GM10248 (cell line): ENCODE measurements around the gene MPPED2.
"Not testable (repeated sequence)": the region's sequence is repeated elsewhere in the genome, so short reads cannot be mapped to it uniquely, and the experiment has no call there.

Experiments used
- CTCF ChIA-PET: fragments of 300-600 bp; sonication (Branson Sonifier 250); formaldehyde crosslinking; extraction: SDS; loops from one replicate; lab custom pipeline; 2021; ENCODE audit warnings: antibody characterized with exemption; lab: Yijun Ruan, JAX
- POLR2A ChIA-PET: fragments of 350-650 bp; sonication (Branson Sonifier 250); formaldehyde crosslinking; extraction: SDS; loops from one replicate; lab custom pipeline; 2020; ENCODE audit warnings: antibody characterized with exemption; lab: Yijun Ruan, JAX
- DNase-seq: peaks from one replicate; pipeline ENCODE4 v3.0.0; 2012; ENCODE audit errors: extremely low spot score
- TF ChIP-seq, protein P1 (sequence below): IDR thresholded peaks from 2 replicates; pipeline ENCODE4 v1.5.1; 2012; ENCODE audit warnings: mild to moderate bottlenecking, low read depth; ENCODE audit errors: extremely low read depth, missing control alignments, control extremely low read depth

MPPED2 gene

DNA sequence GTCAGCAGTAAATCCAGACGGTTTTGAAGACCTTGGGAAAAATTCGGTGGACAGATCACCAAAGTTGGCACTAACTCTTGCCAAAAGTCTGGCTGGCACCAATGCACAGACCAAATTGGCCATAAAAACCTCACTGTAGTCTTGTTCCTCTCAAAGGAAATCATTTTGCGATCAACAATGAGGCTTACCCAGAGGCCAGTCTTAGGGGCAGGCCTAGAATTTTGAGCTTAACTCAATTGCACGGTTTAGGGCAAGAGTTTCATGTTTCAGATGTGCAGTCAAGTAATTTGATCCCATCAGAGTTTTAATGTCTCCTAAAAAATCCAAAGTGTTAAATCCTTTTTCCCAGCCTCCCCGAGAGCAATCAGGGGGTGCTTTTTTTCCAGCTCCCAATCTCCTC lies 19.0 kb downstream of the MPPED2 start:
- DNase-seq, result no peak
- TF ChIP-seq, protein P1, sequence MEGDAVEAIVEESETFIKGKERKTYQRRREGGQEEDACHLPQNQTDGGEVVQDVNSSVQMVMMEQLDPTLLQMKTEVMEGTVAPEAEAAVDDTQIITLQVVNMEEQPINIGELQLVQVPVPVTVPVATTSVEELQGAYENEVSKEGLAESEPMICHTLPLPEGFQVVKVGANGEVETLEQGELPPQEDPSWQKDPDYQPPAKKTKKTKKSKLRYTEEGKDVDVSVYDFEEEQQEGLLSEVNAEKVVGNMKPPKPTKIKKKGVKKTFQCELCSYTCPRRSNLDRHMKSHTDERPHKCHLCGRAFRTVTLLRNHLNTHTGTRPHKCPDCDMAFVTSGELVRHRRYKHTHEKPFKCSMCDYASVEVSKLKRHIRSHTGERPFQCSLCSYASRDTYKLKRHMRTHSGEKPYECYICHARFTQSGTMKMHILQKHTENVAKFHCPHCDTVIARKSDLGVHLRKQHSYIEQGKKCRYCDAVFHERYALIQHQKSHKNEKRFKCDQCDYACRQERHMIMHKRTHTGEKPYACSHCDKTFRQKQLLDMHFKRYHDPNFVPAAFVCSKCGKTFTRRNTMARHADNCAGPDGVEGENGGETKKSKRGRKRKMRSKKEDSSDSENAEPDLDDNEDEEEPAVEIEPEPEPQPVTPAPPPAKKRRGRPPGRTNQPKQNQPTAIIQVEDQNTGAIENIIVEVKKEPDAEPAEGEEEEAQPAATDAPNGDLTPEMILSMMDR, result no peak
- CTCF ChIA-PET, result interaction anchor here (0.6 kb wide), 1 partner anchor 28 kb away, joined by 3 read pairs; no protein-coding TSS in a partner anchor
- POLR2A ChIA-PET, result no interaction called here

DNA sequence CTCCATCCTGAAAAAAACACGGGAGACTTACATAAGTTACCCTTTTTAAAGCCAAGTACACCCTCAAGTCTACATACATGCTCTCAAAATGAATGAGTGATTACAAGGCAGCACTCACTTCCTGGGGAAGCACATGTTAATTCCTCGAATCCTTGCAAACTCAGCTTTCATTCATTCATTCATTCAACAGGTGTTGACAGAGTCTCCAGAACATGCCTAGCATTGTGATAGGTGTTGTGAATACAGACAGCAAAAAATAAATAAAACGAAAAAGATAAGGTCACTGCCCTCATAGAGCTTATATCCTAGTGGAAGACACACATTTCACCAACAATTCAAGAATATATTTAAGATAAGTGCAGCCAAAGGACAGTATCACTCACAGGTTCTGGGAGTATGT lies 19.7 kb downstream of the MPPED2 start:
- CTCF ChIA-PET, result no interaction called here
- POLR2A ChIA-PET, result no interaction called here
- no peak for DNase-seq
- TF ChIP-seq, protein P1, result no peak

DNA sequence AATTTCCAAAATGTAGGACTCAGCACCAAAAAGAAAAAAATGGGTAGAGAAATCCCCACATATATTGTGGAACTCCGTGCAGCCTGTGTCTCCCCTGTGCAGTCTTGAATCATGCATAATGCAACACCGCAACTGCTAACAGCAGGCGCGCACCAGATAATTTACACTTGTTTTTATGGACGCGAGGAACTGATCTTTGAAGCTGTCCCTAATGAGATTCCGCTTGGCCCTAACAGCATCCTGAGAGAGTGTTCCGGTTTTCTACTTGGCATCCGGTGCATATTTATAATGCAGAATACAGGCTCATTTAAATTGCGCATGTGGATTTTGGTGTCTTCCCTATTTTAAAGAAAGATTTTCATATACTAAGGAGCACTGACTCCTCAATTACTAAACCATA lies 21.1 kb downstream of the MPPED2 start:
- ChIA-PET CTCF (no interaction called here), POLR2A (no interaction called here)
- DNase-seq, result no peak
- TF ChIP-seq, protein P1, result no peak

DNA sequence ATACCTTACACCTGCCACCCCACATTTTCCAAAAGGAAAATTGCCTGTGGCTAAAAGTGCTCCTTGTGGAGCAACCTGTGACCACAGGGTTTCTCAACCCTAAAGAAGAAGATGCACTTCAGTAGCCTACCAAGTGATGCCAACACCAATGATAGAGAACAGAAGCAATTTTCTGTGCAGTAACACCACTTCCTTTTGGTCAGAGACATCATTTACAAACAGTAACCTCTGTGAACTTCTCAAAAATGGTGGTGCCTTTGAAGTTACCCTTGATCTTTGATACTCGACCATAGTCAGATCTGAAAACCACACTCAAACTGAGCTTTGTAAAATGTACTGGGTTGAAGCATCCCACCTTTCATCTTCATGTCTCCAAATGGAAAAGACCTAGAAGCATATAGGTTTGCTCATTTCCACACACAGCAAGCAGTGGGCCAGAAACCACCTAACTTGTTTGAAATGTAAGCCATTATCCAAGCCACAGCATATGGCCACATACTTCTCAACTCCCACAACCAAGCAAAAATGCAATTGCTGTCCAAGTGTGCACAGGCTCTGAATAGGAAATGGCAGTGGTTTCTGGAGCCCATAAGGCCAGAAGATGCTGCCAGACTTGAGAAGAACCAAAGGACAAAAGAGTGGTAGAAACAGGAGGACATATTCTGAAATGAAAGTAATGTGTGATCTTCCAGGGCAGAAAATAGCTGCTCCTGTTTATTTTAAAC lies 24.3 kb downstream of the MPPED2 start:
- TF ChIP-seq, protein P1, result no peak
- no peak for DNase-seq
- POLR2A ChIA-PET, result no interaction called here
- CTCF ChIA-PET, result interaction anchor here (1.5 to 2.0 kb wide), 2 partner anchors 10 to 13 kb away, joined by 3 to 7 read pairs; no protein-coding TSS in a partner anchor

DNA sequence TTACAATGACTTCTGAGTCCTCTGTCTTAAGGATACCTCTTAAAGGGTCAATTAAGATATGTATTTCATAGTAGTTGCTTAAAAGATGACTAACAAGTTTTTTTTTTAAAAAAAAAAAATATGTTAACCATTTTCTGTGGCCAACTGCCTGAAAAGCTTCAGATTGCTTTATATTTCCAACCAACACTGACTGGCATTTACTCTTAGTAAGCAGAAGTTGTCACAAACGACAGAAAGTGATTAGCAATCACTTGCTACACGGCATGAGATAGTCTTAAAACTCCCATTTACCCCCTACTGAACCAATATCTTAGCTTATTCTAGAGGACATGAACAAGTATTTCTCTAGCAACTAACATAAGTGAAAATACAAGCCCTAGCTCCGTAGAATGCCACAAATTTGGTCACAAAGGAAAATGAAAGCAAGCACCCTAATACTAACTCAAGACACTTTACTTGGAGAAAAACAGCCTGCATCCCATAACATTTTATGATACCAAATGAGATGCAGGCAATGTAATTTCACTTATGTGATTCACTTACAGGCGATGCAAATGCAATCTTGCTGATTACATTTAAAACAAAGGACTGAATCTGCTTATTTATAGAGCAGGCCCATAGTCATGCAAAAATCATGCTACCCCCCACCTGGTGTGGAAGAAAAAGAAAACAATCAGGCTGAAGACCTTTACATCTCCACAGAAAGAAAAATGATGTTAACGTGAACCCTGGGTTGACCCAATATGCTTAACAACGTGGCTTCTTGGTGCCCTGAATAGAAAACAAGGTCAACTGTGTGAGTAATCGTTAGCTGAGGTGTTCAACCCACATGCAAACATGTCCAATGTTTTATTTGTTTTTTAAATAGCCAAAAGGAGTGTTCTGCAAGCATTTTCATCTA lies 25.7 kb downstream of the MPPED2 start:
- TF ChIP-seq, protein P1, result no peak
- no peak for DNase-seq
- ChIA-PET CTCF (interaction anchor here (1.5 to 2.0 kb wide), 2 partner anchors 11 to 15 kb away, joined by 3 to 7 read pairs; no protein-coding TSS in a partner anchor), POLR2A (no interaction called here)

DNA sequence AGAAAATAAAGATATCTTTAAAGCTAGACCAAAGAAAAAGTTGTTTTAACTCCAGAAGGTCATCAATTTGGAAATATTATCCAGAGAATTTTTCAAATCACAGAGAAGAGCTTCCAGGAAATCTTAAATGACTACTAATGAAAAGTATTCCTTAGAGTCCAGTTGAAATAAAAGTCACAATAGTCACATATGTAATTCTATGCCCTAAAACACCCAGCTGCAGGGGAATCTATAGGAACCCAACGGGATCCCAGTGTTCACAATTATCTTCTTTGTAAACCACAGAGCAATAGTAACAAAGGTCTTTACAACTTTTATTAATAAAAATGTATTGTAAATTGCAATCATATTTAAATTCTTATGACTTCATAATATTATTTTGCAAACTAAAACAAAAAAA lies 27.1 kb downstream of the MPPED2 start:
- no peak for DNase-seq
- ChIA-PET CTCF (interaction anchor here (1.0 to 1.7 kb wide), 2 partner anchors 13 to 15 kb away, joined by 4 to 5 read pairs; no protein-coding TSS in a partner anchor), POLR2A (no interaction called here)
- TF ChIP-seq, protein P1, result no peak

DNA sequence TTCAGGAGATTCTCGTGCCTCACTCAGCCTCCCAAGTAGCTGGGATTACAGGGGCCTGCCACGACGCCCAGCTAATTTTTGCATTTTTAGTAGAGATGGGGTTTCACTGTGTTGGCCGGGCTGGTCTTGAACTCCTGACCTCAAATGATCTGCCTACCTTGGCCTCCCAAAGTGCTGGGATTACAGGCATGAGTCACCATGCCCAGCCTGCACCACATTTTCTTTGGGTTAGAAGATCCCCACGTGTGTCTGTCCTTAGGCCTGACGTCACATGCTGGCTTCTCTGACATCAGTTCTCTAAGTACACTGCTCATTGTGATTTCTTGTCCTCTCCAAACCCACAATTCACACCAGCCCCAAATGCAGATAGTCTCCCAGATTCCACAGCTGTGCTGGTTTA lies 31.6 kb downstream of the MPPED2 start:
- CTCF ChIA-PET, POLR2A ChIA-PET, DNase-seq: not testable (repeated sequence)
